Endothelial cell of umbilical vein (primary cell): ENCODE data around the gene CCNJ. TPM values are rescaled to one million over a fixed set of nuclear protein-coding genes. Genes with fewer than 3 reads are reported as not detected.

ENCODE experiments used
- BruUV-seq: library from RNA; stranded (reverse); fragments of 400-500 nt; replicated peaks from 2 replicates; lab custom pipeline; 2021; lab: Mats Ljungman, UMichigan
- CTCF ChIA-PET: fragments of 300-600, 350-600 bp; sonication (Branson Sonifier 250); formaldehyde crosslinking; loops from one replicate; lab custom pipeline; 2021; ENCODE audit warnings: antibody characterized with exemption, inconsistent platforms; lab: Charles Lee
- POLR2A ChIA-PET: fragments of 300-600, 350-600 bp; sonication (Branson Sonifier 250); formaldehyde crosslinking; loops from one replicate; lab custom pipeline; 2021; ENCODE audit warnings: antibody characterized with exemption, inconsistent platforms; lab: Charles Lee
- DNase-seq: peaks from one replicate; pipeline ENCODE4 v3.0.0-alpha.2; 2011; ENCODE audit warnings: low read depth, low spot score
- FAIRE-seq: peaks from 2 replicates; lab custom pipeline; 2011; peaks lifted over from hg19 to GRCh38; lab: Jason Lieb, UNC
- H2AFZ ChIP-seq: 2 replicates; pipeline ENCODE4 v1.6.0; 2012; ENCODE audit warnings: low read depth, low read length, control low read depth, inconsistent platforms
- H3K27ac ChIP-seq: 2 replicates; pipeline ENCODE4 v1.5.1; 2011; ENCODE audit warnings: low read depth, mild to moderate bottlenecking, control low read depth, low read length, moderate library complexity; ENCODE audit not compliant: insufficient read depth
- H3K27me3 ChIP-seq, 2 experiments: 2 replicates each; pipeline versions ENCODE4 v1.6.0 to v1.6.1; 2011; ENCODE audit warnings: low read length in 2 of 2, mixed read lengths in 1 of 2; ENCODE audit not compliant: control insufficient read depth in 2 of 2, insufficient read depth in 2 of 2
- H3K36me3 ChIP-seq, 2 experiments: 2 replicates in 1 of 2; 3 replicates in 1 of 2; pipeline ENCODE4 v1.5.1; 2011; ENCODE audit warnings: low read length in 2 of 2, mild to moderate bottlenecking in 1 of 2, moderate library complexity in 1 of 2; ENCODE audit not compliant: control insufficient read depth in 2 of 2, insufficient read depth in 2 of 2; ENCODE audit errors: extremely low read depth in 1 of 2
- H3K4me1 ChIP-seq: 3 replicates; pipeline ENCODE4 v1.5.1; 2011; ENCODE audit warnings: mild to moderate bottlenecking, low read length; ENCODE audit not compliant: control insufficient read depth, insufficient read depth; ENCODE audit errors: extremely low read depth
- H3K4me2 ChIP-seq: 2 replicates; pipeline ENCODE4 v1.6.1; 2011; ENCODE audit warnings: low read length, control low read depth, mixed read lengths; ENCODE audit not compliant: insufficient read depth
- H3K4me3 ChIP-seq, 3 experiments: fragments of 200-600 bp in 1 of 3; sonication (generic), shearing (Covaris generic) in 1 of 3; replicated peaks in 1 of 3; 2 replicates each; pipeline ENCODE4 v1.5.1; 2011 to 2016; ENCODE audit warnings: control low read depth in 3 of 3, low read length in 3 of 3, mild to moderate bottlenecking in 2 of 3, inconsistent platforms in 1 of 3, low read depth in 1 of 3, moderate library complexity in 1 of 3; ENCODE audit not compliant: insufficient read depth in 1 of 3
- H3K79me2 ChIP-seq: 2 replicates; pipeline ENCODE4 v1.6.0; 2012; ENCODE audit warnings: low read length, inconsistent platforms; ENCODE audit not compliant: control insufficient read depth, insufficient read depth
- H3K9ac ChIP-seq: replicated peaks from 2 replicates; pipeline ENCODE3; 2011; ENCODE audit warnings: low read length, control low read depth; ENCODE audit not compliant: insufficient read depth; ENCODE audit errors: extremely low read depth
- H3K9me1 ChIP-seq: replicated peaks from 3 replicates; pipeline ENCODE4 v1.6.0; 2011; ENCODE audit warnings: mild to moderate bottlenecking, low read length; ENCODE audit not compliant: control insufficient read depth, insufficient read depth; ENCODE audit errors: extremely low read depth
- H3K9me3 ChIP-seq: replicated peaks from 2 replicates; pipeline ENCODE4 v1.5.1; 2012; ENCODE audit warnings: low read length, inconsistent platforms; ENCODE audit not compliant: control insufficient read depth, insufficient read depth
- H4K20me1 ChIP-seq: replicated peaks from 2 replicates; pipeline ENCODE3; 2011; ENCODE audit warnings: mild to moderate bottlenecking, low read length; ENCODE audit not compliant: control insufficient read depth, insufficient read depth; ENCODE audit errors: extremely low read depth
- EZH2 ChIP-seq: IDR thresholded peaks from 2 replicates; pipeline ENCODE4 v1.6.1; 2012; ENCODE audit warnings: borderline replicate concordance, low read depth, mild to moderate bottlenecking, moderate library complexity, low read length, inconsistent platforms; ENCODE audit not compliant: severe bottlenecking
- FOS ChIP-seq: IDR thresholded peaks from 2 replicates; pipeline ENCODE4 v1.6.1; 2011; ENCODE audit warnings: mild to moderate bottlenecking, low read length, moderate library complexity, borderline replicate concordance; ENCODE audit not compliant: insufficient read depth
- GATA2 ChIP-seq: IDR thresholded peaks from 2 replicates; pipeline ENCODE4 v1.7.0; 2011; ENCODE audit warnings: low read depth, mild to moderate bottlenecking, moderate library complexity, mixed read lengths, low read length; ENCODE audit not compliant: insufficient read length, insufficient read depth
- JUN ChIP-seq: IDR thresholded peaks from 2 replicates; pipeline ENCODE4 v1.6.1; 2011; ENCODE audit warnings: borderline replicate concordance, low read depth; ENCODE audit not compliant: insufficient read length, insufficient read depth
- MYC ChIP-seq: IDR thresholded peaks from one replicate; pipeline ENCODE4 v1.6.1; 2011; ENCODE audit warnings: mild to moderate bottlenecking, low read depth, low read length
- POLR2A ChIP-seq: IDR thresholded peaks from 2 replicates; pipeline ENCODE4 v1.6.1; 2012; ENCODE audit warnings: low read depth, mild to moderate bottlenecking, control low read depth, low read length
- POLR2AphosphoS5 ChIP-seq: IDR thresholded peaks from 2 replicates; pipeline ENCODE4 v1.6.1; 2012; ENCODE audit warnings: low read depth, mild to moderate bottlenecking, control low read depth, low read length, moderate library complexity; ENCODE audit not compliant: insufficient read depth
- dilution Hi-C: fragments of 300-500 bp; cut with MboI; formaldehyde crosslinking; loops from one replicate; pipeline ENCODE4 v1.15.0; 2019; ENCODE audit warnings: low sequenced_read_pairs; ENCODE audit not compliant: extremely low pct_ligation_motif_present
- intact Hi-C: fragments of 100-400 bp; cut with micrococcal nuclease; formaldehyde crosslinking; loops from one replicate; pipeline ENCODE4 v1.10.0; 2022
- polyA plus RNA-seq, 4 experiments: library from polyadenylated mRNA; depleted of rRNA in 3 of 4; stranded (reverse) in 3 of 4; unstranded in 1 of 4; fragments of >200 nt; gene quantifications; 2 replicates each; pipeline versions ENCODE4 v1.2.1 to v1.2.3, GENCODE V29; 2011 to 2012; ENCODE audit warnings: missing spikeins in 1 of 4
- total RNA-seq: library from RNA; stranded (reverse); gene quantifications from 2 replicates; pipeline ENCODE4 v1.2.3, GENCODE V29; 2021
- TF ChIP-seq, protein P1 (sequence below): IDR thresholded peaks from 2 replicates; pipeline ENCODE4 v1.6.1; 2011; ENCODE audit not compliant: insufficient read depth, insufficient read length
- TF ChIP-seq, protein P2 (sequence below), 2 donors: IDR thresholded peaks; 1 replicate in 1 of 2; 2 replicates in 1 of 2; pipeline ENCODE4 v1.5.1; 2011; ENCODE audit warnings: low read length in 2 of 2, mild to moderate bottlenecking in 2 of 2, moderate library complexity in 2 of 2, control low read depth in 1 of 2, inconsistent platforms in 1 of 2, low read depth in 1 of 2; ENCODE audit not compliant: insufficient read depth in 1 of 2; ENCODE audit errors: extremely low read depth in 1 of 2

CCNJ gene
- total and polyA plus RNA-seq, 2 donors (not counting 3 experiments of a cell fraction or from before 2014, with no cell fraction given), result 25.5 to 27.6 TPM

DNA sequence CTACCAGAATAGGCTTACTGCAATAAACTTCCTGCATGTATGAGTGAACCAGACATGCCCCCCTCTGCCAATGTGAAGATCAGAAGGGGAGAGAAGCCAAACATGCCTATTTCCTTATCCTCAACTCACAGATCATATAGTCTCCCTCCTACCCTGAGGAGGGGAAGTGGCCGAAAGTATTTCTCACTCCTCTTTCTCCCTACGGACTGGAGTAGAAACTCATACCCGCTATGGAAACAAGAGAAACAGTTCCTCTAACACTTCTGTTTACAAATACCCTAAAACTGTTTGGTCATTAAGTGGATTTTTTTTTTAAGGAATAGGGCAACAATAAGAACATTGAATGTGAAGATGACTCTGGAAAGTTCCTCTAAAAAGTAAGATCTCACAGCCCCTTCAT is 31.4 kb downstream of the CCNJ start:
- Histone ChIP-seq H4K20me1 (no peaks in the 10 kb centered on the region), H3K4me3 (no peak overlapping the region), H3K36me3 (no peaks in the 10 kb centered on the region), H3K4me2 (no peak overlapping the region), H2AFZ (no peak overlapping the region), H3K79me2 (no peaks in the 10 kb centered on the region), H3K9me3 (no peaks in the 10 kb centered on the region), H3K9ac (no peak overlapping the region), H3K27ac (no peak overlapping the region), H3K4me1 (peaks cover 27% of the 10 kb centered on the region), H3K9me1 (no peaks in the 10 kb centered on the region), H3K27me3 (no peaks in the 10 kb centered on the region)
- TF ChIP-seq, protein P1, sequence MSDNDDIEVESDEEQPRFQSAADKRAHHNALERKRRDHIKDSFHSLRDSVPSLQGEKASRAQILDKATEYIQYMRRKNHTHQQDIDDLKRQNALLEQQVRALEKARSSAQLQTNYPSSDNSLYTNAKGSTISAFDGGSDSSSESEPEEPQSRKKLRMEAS, result no peak
- no peak for TF ChIP-seq JUN
- TF ChIP-seq, protein P2, sequence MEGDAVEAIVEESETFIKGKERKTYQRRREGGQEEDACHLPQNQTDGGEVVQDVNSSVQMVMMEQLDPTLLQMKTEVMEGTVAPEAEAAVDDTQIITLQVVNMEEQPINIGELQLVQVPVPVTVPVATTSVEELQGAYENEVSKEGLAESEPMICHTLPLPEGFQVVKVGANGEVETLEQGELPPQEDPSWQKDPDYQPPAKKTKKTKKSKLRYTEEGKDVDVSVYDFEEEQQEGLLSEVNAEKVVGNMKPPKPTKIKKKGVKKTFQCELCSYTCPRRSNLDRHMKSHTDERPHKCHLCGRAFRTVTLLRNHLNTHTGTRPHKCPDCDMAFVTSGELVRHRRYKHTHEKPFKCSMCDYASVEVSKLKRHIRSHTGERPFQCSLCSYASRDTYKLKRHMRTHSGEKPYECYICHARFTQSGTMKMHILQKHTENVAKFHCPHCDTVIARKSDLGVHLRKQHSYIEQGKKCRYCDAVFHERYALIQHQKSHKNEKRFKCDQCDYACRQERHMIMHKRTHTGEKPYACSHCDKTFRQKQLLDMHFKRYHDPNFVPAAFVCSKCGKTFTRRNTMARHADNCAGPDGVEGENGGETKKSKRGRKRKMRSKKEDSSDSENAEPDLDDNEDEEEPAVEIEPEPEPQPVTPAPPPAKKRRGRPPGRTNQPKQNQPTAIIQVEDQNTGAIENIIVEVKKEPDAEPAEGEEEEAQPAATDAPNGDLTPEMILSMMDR (IDR thresholded peaks at IDR 0.05; ENCODE audit: extremely low read depth in 1 of 2, insufficient read depth in 1 of 2, low read depth in 1 of 2, low read length in 2 of 2), result no peak
- no peak for TF ChIP-seq POLR2A
- TF ChIP-seq GATA2, result no peak
- TF ChIP-seq FOS, result no peak
- TF ChIP-seq EZH2, result no peak
- no peak for TF ChIP-seq POLR2AphosphoS5
- TF ChIP-seq MYC, result no peak
- no peak for DNase-seq
- ChIA-PET POLR2A (no interaction called here), CTCF (interaction anchor here (1.1 kb wide), 1 partner anchor 21 kb away, joined by 3 read pairs; no protein-coding TSS in a partner anchor)
- BruUV-seq, result no TSS peak
- intact Hi-C loops, result no loop called here
- dilution Hi-C loops, result no loop called here
- FAIRE-seq, result no peak
